HepG2 (cell line): ENCODE measurements around the gene EHD1. TPM values are rescaled to one million over a fixed set of nuclear protein-coding genes. Genes with fewer than 3 reads are reported as not detected.

Experiments
- ARHGAP35 ChIP-seq: sonication (generic); formaldehyde crosslinking; IDR thresholded peaks from 2 replicates; pipeline ENCODE4 v1.9.0; 2022; ENCODE audit warnings: mild to moderate bottlenecking, inconsistent platforms, moderate library complexity, missing genetic modification reagents, borderline replicate concordance
- CBX1 ChIP-seq: IDR thresholded peaks from one replicate; pipeline ENCODE4 v1.6.1; 2016; ENCODE audit warnings: antibody characterized with exemption, low read depth
- ELF3 ChIP-seq: IDR thresholded peaks from 2 replicates; pipeline ENCODE4 v1.6.1; 2016; ENCODE audit warnings: missing genetic modification reagents, missing compliant biosample characterization
- IKZF1 ChIP-seq: fragments of 450-650 bp; IDR thresholded peaks from 2 replicates; pipeline ENCODE4 v1.7.1; 2016
- MEIS1 ChIP-seq: sonication (generic); formaldehyde crosslinking; IDR thresholded peaks from 2 replicates; pipeline ENCODE4 v1.9.0; 2021; ENCODE audit warnings: mild to moderate bottlenecking, missing genetic modification reagents, moderate library complexity, borderline replicate concordance
- RFXANK ChIP-seq: IDR thresholded peaks from 2 replicates; pipeline ENCODE4 v1.6.1; 2016
- SAFB2 ChIP-seq: sonication (generic); formaldehyde crosslinking; IDR thresholded peaks from 2 replicates; pipeline ENCODE4 v1.5.1; 2020; ENCODE audit warnings: missing genetic modification reagents, low read depth, mild to moderate bottlenecking, borderline replicate concordance
- SETDB1 ChIP-seq: sonication (generic); formaldehyde crosslinking; IDR thresholded peaks from 2 replicates; pipeline ENCODE4 v1.5.1; 2020; ENCODE audit warnings: missing genetic modification reagents, mild to moderate bottlenecking, borderline replicate concordance
- ZNF44 ChIP-seq: sonication (generic); formaldehyde crosslinking; IDR thresholded peaks from 2 replicates; pipeline ENCODE4 v1.5.1; 2020; ENCODE audit warnings: mild to moderate bottlenecking, missing genetic modification reagents
- ZNF674 ChIP-seq: sonication (generic); formaldehyde crosslinking; IDR thresholded peaks from 2 replicates; pipeline ENCODE4 v1.5.0; 2020; ENCODE audit warnings: low read depth, mild to moderate bottlenecking, missing genetic modification reagents
- ZNF781 ChIP-seq: sonication (generic); formaldehyde crosslinking; IDR thresholded peaks from 2 replicates; pipeline ENCODE4 v1.5.1; 2020; ENCODE audit warnings: borderline replicate concordance, mild to moderate bottlenecking, missing genetic modification reagents; ENCODE audit errors: not compliant biosample characterization
- ZNF83 ChIP-seq: sonication (generic); formaldehyde crosslinking; IDR thresholded peaks from 2 replicates; pipeline ENCODE4 v1.4.0; 2020; ENCODE audit warnings: missing genetic modification reagents, mild to moderate bottlenecking, borderline replicate concordance
- polyA plus RNA-seq, 8 experiments: library from polyadenylated mRNA; depleted of rRNA in 3 of 8; stranded (reverse) in 7 of 8; unstranded in 1 of 8; fragments of >200 nt; fragmentation: Illumina TruSeq in 4 of 8; extraction: Trizol in 4 of 8; gene quantifications; 2 replicates each; pipeline versions ENCODE4 v1.2.1 to v1.2.3, GENCODE V29; 2011 to 2016; ENCODE audit warnings: low read depth in 4 of 8, missing spikeins in 1 of 8, mixed read lengths in 1 of 8; ENCODE audit not compliant: insufficient read depth in 1 of 8
- total RNA-seq, 5 experiments: library from RNA; depleted of rRNA; stranded (reverse); fragments of >200 nt; fragmentation: Illumina TruSeq; extraction: Trizol; gene quantifications; 2 replicates each; pipeline ENCODE4 v1.2.3, GENCODE V29; 2016; ENCODE audit warnings: low read depth in 1 of 5
- TF ChIP-seq, protein P1 (sequence below): sonication (generic); formaldehyde crosslinking; IDR thresholded peaks from 2 replicates; pipeline ENCODE4 v1.4.0; 2020; ENCODE audit warnings: missing genetic modification reagents, borderline replicate concordance
- TF ChIP-seq, protein P2 (sequence below): sonication (generic); formaldehyde crosslinking; IDR thresholded peaks from 2 replicates; pipeline ENCODE4 v1.8.0; 2022; ENCODE audit warnings: mild to moderate bottlenecking, missing genetic modification reagents; ENCODE audit not compliant: insufficient replicate concordance
- TF ChIP-seq, protein P3 (sequence below): IDR thresholded peaks from 2 replicates; pipeline ENCODE4 v1.6.1; 2016
- TF ChIP-seq, protein P4 (sequence below): sonication (generic); formaldehyde crosslinking; IDR thresholded peaks from 2 replicates; pipeline ENCODE4 v1.9.0; 2021; ENCODE audit warnings: missing genetic modification reagents, borderline replicate concordance
- TF ChIP-seq, protein P5 (sequence below): sonication (generic); formaldehyde crosslinking; IDR thresholded peaks from 2 replicates; pipeline ENCODE4 v1.4.0; 2020; ENCODE audit warnings: missing genetic modification reagents, borderline replicate concordance

The EHD1 gene
- total and polyA plus RNA-seq, 2 of the 13 experiments (the other 11 are each of a cell fraction or from before 2014, with no cell fraction given) = 23.6 to 26.6 TPM

DNA sequence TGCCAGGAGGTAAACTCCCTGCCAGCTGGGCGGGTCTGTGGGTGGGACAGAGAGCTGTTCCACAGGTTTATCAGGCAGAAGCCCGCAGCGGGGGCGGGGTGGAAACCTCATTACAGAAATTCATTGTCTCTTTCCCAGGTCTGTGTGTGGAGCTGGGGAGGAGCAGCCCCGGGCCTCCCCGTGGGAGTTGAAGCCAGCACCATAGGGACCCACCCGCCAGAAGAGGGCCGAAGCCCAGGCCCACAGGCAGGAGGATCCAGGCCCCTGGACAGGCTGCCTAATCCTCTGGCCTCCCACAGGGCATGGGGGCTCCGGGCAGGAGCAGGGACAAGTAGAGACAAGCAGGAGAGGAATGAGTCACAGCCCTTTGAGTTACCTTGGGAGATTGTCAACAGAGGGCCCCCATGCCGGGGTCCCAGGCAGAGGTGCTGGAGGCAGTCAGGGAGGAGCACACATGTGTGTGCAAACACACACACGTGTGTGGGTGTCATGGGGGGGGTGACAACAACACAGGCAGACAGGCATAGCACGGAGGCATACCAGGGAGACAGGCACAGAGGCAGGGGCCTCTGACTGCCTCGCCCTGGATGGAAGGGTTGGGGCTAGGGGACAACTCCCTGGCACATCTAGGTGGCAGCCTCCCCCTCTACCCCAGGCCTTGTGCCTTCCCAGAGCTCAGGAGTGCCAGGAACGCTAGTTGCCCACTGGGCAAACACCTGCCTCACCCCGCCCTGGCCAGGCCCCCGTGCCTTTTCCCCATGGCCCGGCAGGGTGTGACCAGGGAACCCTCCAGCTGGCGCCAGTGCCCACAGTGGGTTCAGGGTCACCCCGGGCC lies 35.4 kb downstream of the EHD1 start (continued):
- no peak for TF ChIP-seq SAFB2 (CRISPR knock-in tag)
- no peak for TF ChIP-seq SETDB1 (CRISPR knock-in tag)
- no peak for TF ChIP-seq ZNF44
- no peak for TF ChIP-seq ZNF674
- no peak for TF ChIP-seq CBX1
- TF ChIP-seq ELF3 = no peak
- no peak for TF ChIP-seq RFXANK (CRISPR knock-in tag)
- no peak for TF ChIP-seq ZNF781 (CRISPR knock-in tag)
- TF ChIP-seq ZNF83 = no peak
- no peak for TF ChIP-seq IKZF1
- TF ChIP-seq, protein P1, sequence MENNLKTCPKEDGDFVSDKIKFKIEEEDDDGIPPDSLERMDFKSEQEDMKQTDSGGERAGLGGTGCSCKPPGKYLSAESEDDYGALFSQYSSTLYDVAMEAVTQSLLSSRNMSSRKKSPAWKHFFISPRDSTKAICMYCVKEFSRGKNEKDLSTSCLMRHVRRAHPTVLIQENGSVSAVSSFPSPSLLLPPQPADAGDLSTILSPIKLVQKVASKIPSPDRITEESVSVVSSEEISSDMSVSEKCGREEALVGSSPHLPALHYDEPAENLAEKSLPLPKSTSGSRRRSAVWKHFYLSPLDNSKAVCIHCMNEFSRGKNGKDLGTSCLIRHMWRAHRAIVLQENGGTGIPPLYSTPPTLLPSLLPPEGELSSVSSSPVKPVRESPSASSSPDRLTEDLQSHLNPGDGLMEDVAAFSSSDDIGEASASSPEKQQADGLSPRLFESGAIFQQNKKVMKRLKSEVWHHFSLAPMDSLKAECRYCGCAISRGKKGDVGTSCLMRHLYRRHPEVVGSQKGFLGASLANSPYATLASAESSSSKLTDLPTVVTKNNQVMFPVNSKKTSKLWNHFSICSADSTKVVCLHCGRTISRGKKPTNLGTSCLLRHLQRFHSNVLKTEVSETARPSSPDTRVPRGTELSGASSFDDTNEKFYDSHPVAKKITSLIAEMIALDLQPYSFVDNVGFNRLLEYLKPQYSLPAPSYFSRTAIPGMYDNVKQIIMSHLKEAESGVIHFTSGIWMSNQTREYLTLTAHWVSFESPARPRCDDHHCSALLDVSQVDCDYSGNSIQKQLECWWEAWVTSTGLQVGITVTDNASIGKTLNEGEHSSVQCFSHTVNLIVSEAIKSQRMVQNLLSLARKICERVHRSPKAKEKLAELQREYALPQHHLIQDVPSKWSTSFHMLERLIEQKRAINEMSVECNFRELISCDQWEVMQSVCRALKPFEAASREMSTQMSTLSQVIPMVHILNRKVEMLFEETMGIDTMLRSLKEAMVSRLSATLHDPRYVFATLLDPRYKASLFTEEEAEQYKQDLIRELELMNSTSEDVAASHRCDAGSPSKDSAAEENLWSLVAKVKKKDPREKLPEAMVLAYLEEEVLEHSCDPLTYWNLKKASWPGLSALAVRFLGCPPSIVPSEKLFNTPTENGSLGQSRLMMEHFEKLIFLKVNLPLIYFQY (CRISPR knock-in tag) = no peak
- TF ChIP-seq MEIS1 = 0 out of 2 replicates have a peak, but pooled peaks have one; percentile 57
- no peak for TF ChIP-seq ARHGAP35 (CRISPR knock-in tag)
- TF ChIP-seq, protein P2, sequence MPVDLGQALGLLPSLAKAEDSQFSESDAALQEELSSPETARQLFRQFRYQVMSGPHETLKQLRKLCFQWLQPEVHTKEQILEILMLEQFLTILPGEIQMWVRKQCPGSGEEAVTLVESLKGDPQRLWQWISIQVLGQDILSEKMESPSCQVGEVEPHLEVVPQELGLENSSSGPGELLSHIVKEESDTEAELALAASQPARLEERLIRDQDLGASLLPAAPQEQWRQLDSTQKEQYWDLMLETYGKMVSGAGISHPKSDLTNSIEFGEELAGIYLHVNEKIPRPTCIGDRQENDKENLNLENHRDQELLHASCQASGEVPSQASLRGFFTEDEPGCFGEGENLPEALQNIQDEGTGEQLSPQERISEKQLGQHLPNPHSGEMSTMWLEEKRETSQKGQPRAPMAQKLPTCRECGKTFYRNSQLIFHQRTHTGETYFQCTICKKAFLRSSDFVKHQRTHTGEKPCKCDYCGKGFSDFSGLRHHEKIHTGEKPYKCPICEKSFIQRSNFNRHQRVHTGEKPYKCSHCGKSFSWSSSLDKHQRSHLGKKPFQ = no peak
- TF ChIP-seq, protein P3, sequence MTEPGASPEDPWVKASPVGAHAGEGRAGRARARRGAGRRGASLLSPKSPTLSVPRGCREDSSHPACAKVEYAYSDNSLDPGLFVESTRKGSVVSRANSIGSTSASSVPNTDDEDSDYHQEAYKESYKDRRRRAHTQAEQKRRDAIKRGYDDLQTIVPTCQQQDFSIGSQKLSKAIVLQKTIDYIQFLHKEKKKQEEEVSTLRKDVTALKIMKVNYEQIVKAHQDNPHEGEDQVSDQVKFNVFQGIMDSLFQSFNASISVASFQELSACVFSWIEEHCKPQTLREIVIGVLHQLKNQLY = no peak
- TF ChIP-seq, protein P4, sequence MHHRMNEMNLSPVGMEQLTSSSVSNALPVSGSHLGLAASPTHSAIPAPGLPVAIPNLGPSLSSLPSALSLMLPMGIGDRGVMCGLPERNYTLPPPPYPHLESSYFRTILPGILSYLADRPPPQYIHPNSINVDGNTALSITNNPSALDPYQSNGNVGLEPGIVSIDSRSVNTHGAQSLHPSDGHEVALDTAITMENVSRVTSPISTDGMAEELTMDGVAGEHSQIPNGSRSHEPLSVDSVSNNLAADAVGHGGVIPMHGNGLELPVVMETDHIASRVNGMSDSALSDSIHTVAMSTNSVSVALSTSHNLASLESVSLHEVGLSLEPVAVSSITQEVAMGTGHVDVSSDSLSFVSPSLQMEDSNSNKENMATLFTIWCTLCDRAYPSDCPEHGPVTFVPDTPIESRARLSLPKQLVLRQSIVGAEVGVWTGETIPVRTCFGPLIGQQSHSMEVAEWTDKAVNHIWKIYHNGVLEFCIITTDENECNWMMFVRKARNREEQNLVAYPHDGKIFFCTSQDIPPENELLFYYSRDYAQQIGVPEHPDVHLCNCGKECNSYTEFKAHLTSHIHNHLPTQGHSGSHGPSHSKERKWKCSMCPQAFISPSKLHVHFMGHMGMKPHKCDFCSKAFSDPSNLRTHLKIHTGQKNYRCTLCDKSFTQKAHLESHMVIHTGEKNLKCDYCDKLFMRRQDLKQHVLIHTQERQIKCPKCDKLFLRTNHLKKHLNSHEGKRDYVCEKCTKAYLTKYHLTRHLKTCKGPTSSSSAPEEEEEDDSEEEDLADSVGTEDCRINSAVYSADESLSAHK (CRISPR knock-in tag) = no peak
- TF ChIP-seq, protein P5, sequence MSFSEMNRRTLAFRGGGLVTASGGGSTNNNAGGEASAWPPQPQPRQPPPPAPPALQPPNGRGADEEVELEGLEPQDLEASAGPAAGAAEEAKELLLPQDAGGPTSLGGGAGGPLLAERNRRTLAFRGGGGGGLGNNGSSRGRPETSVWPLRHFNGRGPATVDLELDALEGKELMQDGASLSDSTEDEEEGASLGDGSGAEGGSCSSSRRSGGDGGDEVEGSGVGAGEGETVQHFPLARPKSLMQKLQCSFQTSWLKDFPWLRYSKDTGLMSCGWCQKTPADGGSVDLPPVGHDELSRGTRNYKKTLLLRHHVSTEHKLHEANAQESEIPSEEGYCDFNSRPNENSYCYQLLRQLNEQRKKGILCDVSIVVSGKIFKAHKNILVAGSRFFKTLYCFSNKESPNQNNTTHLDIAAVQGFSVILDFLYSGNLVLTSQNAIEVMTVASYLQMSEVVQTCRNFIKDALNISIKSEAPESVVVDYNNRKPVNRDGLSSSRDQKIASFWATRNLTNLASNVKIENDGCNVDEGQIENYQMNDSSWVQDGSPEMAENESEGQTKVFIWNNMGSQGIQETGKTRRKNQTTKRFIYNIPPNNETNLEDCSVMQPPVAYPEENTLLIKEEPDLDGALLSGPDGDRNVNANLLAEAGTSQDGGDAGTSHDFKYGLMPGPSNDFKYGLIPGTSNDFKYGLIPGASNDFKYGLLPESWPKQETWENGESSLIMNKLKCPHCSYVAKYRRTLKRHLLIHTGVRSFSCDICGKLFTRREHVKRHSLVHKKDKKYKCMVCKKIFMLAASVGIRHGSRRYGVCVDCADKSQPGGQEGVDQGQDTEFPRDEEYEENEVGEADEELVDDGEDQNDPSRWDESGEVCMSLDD (CRISPR knock-in tag) = peak; percentile 28; the same call in 1 of the 2 replicates
